GM23338 (cell line): ENCODE results near the gene ENOX2.

Experiments
- EZH2 ChIP-seq: fragments of 200-600 bp; sonication (generic); IDR thresholded peaks from one replicate; pipeline ENCODE4 v1.8.0; 2017; ENCODE audit warnings: antibody characterized with exemption, mild to moderate bottlenecking, low read depth; ENCODE audit not compliant: unreplicated experiment
- EZH2phosphoT487 ChIP-seq: fragments of 200-600 bp; sonication (generic); IDR thresholded peaks from one replicate; pipeline ENCODE4 v1.8.1; 2018; ENCODE audit warnings: antibody characterized with exemption; ENCODE audit not compliant: unreplicated experiment
- ZNF331 ChIP-seq: fragments of 250-450 bp; sonication (Bioruptor Pico); IDR thresholded peaks from 2 replicates; pipeline ENCODE4 v1.5.0; 2020; ENCODE audit warnings: low read depth, mild to moderate bottlenecking, moderate library complexity
- TF ChIP-seq, protein P1 (sequence below), 2 experiments: fragments of 200-600 bp in 1 of 2; sonication (generic) in 1 of 2; conservative IDR thresholded peaks; 2 replicates each; pipeline versions ENCODE4 v1.5.1 to v1.6.1; 2016 to 2017; ENCODE audit warnings: antibody characterized with exemption in 2 of 2, low read depth in 2 of 2, mild to moderate bottlenecking in 2 of 2, moderate library complexity in 1 of 2

DNA sequence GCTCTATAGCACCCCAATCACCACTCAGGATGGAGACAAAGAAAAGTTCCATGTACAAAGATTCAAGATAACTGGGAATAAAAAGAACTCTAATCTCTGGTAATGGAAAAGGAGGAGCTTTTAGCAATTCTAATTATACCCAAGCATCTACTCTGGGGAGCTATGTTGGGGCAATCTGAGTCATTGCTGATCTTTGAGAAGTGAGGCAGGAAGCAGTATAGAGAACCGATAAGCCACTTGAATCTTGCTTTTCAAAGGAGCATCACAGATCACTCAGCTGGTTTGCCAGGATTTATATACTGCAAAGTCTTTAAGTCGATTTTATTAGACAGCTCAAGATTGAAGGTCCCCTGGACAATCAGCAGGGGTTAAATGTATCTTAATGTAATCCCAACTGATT lies 220.0 kb downstream of the ENOX2 start:
- TF ChIP-seq EZH2phosphoT487: no peak
- TF ChIP-seq, protein P1, sequence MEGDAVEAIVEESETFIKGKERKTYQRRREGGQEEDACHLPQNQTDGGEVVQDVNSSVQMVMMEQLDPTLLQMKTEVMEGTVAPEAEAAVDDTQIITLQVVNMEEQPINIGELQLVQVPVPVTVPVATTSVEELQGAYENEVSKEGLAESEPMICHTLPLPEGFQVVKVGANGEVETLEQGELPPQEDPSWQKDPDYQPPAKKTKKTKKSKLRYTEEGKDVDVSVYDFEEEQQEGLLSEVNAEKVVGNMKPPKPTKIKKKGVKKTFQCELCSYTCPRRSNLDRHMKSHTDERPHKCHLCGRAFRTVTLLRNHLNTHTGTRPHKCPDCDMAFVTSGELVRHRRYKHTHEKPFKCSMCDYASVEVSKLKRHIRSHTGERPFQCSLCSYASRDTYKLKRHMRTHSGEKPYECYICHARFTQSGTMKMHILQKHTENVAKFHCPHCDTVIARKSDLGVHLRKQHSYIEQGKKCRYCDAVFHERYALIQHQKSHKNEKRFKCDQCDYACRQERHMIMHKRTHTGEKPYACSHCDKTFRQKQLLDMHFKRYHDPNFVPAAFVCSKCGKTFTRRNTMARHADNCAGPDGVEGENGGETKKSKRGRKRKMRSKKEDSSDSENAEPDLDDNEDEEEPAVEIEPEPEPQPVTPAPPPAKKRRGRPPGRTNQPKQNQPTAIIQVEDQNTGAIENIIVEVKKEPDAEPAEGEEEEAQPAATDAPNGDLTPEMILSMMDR (conservative IDR thresholded peaks at IDR 0.05; ENCODE audit: low read depth in 2 of 2): no peak
- no peak for TF ChIP-seq ZNF331
- no peak for TF ChIP-seq EZH2
